ENCODE data around the gene ANKRD53.

Gene ANKRD53

DNA sequence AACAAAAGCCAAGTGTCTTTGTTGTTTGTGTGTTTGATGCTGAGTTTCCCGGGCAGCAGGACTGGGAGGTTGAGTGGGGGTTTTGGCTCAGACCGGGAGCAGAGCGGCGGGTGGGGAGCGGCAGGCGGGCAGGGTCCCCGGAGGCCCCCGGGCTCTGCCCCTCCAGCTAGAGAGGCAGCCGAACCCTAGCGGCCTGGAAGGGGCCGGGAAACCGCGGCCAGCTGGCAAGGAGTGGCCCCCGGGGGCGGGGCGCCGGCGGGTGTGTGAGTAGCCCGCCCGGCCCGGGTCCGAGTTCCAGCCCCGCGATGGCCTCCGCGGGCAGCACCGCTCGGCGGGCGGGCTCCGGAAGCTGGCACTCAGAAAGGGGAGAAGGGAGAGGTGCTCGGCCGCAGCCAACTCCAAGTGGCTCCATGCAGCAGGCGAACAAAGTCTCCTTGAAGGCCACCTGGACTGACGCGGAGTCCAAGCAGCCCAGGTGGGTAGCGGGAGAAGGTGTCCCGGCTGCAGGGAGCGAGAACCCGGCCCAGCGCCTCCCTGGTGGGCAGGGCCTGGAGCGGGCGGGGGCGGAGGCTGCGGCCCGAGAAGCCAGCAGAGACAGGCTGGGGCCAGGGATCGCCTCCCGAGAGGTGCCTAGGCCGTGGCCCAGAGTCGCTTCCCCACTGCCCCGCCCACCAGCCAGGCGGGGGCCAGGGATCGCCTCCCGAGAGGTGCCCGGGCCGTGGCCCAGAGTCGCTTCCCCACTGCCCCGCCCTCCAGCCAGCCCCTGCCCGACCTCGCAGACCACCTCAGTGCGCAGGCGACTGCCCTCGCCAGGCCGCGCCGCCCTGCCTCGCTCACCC is at the start of gene ANKRD53:
ANKRD53 (plus strand) TSS at position 290 of the 839 bp plus-strand sequence; CDS start at position 306, 16 bp downstream.
- peak within 1 kb of the TSS; percentile 32 for H3K27ac ChIP-seq
- TF ChIP-seq CTCF (IDR thresholded peaks at IDR 0.05) (no peak), ZFX (IDR thresholded peaks at IDR 0.05; ENCODE audit: borderline replicate concordance) (no peak)

- no peak overlapping the region for H3K27ac ChIP-seq
- TF ChIP-seq CTCF (IDR thresholded peaks at IDR 0.05) (no peak), ZFX (IDR thresholded peaks at IDR 0.05; ENCODE audit: borderline replicate concordance) (no peak)
Observed at GRCh38 chr2:70930371-70931329, 47.8 kb upstream of the ANKRD53 start.

- no peak for TF ChIP-seq ZFX (IDR thresholded peaks at IDR 0.05; ENCODE audit: borderline replicate concordance)
- TF ChIP-seq CTCF (IDR thresholded peaks at IDR 0.05) = no peak
- H3K27ac ChIP-seq = no peak overlapping the region
Observed at GRCh38 chr2:70931376-70932000, 46.9 kb upstream of the ANKRD53 start.

- TF ChIP-seq ZFX (IDR thresholded peaks at IDR 0.05; ENCODE audit: borderline replicate concordance) (no peak), CTCF (IDR thresholded peaks at IDR 0.05) (no peak)
- H3K27ac ChIP-seq = no peak overlapping the region
Observed at GRCh38 chr2:70932631-70933230, 45.7 kb upstream of the ANKRD53 start.

DNA sequence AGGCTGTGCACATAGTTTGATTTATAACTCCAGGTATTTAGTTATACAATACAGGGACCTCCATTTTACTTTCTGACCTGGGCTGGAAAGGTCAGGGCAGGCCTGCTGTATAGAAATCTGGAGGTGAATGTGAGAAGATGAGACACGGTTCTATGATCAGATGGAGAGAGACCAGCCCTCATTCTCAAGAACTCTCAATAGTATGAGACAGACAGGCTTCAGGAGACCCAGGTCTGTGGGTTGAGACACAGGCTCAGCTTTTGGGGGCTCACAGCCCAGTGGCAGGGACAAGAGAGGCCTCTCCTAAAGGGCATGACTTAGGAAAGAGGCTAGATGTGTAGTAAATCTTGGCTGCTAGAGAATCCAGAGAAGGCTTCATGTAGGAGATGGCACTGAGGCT is 43.4 kb upstream of the ANKRD53 start:
- no peak overlapping the region for H3K27ac ChIP-seq
- no peak for TF ChIP-seq CTCF (IDR thresholded peaks at IDR 0.05)
- no peak for TF ChIP-seq ZFX (IDR thresholded peaks at IDR 0.05; ENCODE audit: borderline replicate concordance)

- TF ChIP-seq ZFX (IDR thresholded peaks at IDR 0.05; ENCODE audit: borderline replicate concordance) (no peak), CTCF (IDR thresholded peaks at IDR 0.05) (no peak)
- no peak within 1 kb of the TSS for H3K27ac ChIP-seq
Observed at GRCh38 chr2:70935468-70936164, 42.8 kb upstream of the ANKRD53 start, which contains the start of gene ATP6V1B1. Gene ATP6V1B1 (plus strand): TSS chr2:70935900. CDS start chr2:70935955, 55 bp downstream.
